CD4-positive, alpha-beta T cell (primary cell): Measurements from ENCODE around the gene CDC14A. TPM values are rescaled to one million over a fixed set of nuclear protein-coding genes. Genes with fewer than 3 reads are reported as not detected.
"Not testable (repeated sequence)": the region's sequence is repeated elsewhere in the genome, so short reads cannot be mapped to it uniquely, and the experiment has no call there.

ENCODE experiments used
- ATAC-seq: fragments of 200-7000 bp; cut with Tn5 transposase; one replicate; pipeline ENCODE4 v1.10.0; 2022; ENCODE audit warnings: mild to moderate bottlenecking; ENCODE audit not compliant: poor library complexity
- CTCF ChIA-PET: fragments of 350-600 bp; sonication (Branson Sonifier 250); formaldehyde crosslinking; loops from one replicate; lab custom pipeline; 2021; ENCODE audit warnings: antibody characterized with exemption, inconsistent platforms; lab: Charles Lee
- POLR2A ChIA-PET: fragments of 350-600 bp; sonication (Branson Sonifier 250); formaldehyde crosslinking; loops from one replicate; lab custom pipeline; 2021; ENCODE audit warnings: antibody characterized with exemption, inconsistent platforms; lab: Charles Lee
- DNase-seq, 14 experiments: peaks; one replicate each; pipeline ENCODE4 v3.0.0-alpha.2; 2013 to 2020; ENCODE audit warnings: mixed read lengths in 2 of 14
- H3K27ac ChIP-seq, 2 donors: one replicate each; pipeline versions ENCODE4 v1.5.1 to v1.7.0; 2013; ENCODE audit warnings: low read length in 2 of 2, low read depth in 1 of 2, mild to moderate bottlenecking in 1 of 2
- H3K27me3 ChIP-seq, 2 experiments: 1 replicate in 1 of 2; 2 replicates in 1 of 2; pipeline versions ENCODE4 v1.6.1 to v1.7.0; 2013; ENCODE audit warnings: low read length in 2 of 2, control low read depth in 1 of 2, mild to moderate bottlenecking in 1 of 2, moderate library complexity in 1 of 2; ENCODE audit not compliant: insufficient read depth in 2 of 2, control insufficient read depth in 1 of 2
- H3K36me3 ChIP-seq: one replicate; pipeline ENCODE4 v1.6.1; 2013; ENCODE audit warnings: low read length, control low read depth; ENCODE audit not compliant: insufficient read depth
- H3K4me1 ChIP-seq: one replicate; pipeline ENCODE4 v1.6.1; 2013; ENCODE audit warnings: low read length, control low read depth; ENCODE audit not compliant: insufficient read depth
- H3K4me3 ChIP-seq: one replicate; pipeline ENCODE4 v1.5.1; 2013; ENCODE audit warnings: mild to moderate bottlenecking, low read length, moderate library complexity
- H3K9me3 ChIP-seq, 2 experiments: 1 replicate in 1 of 2; 2 replicates in 1 of 2; pipeline versions ENCODE4 v1.6.1 to v1.7.0; 2013; ENCODE audit warnings: low read length in 2 of 2, mild to moderate bottlenecking in 2 of 2, control low read depth in 1 of 2, moderate library complexity in 1 of 2; ENCODE audit not compliant: control insufficient read depth in 1 of 2, insufficient read depth in 1 of 2
- H3K27ac Mint-ChIP-seq: one replicate; pipeline ENCODE4 v1.8.0; 2020; ENCODE audit warnings: mixed read lengths
- H3K27me3 Mint-ChIP-seq: one replicate; pipeline ENCODE4 v1.8.0; 2021; ENCODE audit warnings: mixed read lengths
- H3K36me3 Mint-ChIP-seq: one replicate; pipeline ENCODE4 v1.8.0; 2021; ENCODE audit warnings: low read depth, mixed read lengths
- H3K4me1 Mint-ChIP-seq: one replicate; pipeline ENCODE4 v1.8.0; 2021; ENCODE audit warnings: low read depth, mixed read lengths
- H3K4me3 Mint-ChIP-seq: one replicate; pipeline ENCODE4 v1.8.0; 2020; ENCODE audit warnings: mild to moderate bottlenecking, mixed read lengths
- H3K9me3 Mint-ChIP-seq: one replicate; pipeline ENCODE4 v1.8.0; 2020; ENCODE audit warnings: mixed read lengths
- intact Hi-C, 2 experiments: fragments of 100-400 bp; cut with DNase I in 1 of 2; cut with micrococcal nuclease in 1 of 2; formaldehyde crosslinking; loops; one replicate each; pipeline versions ENCODE4 v1.15.1 to v1.9.0; 2023 to 2025; cut with DNase I, micrococcal nuclease
- total RNA-seq, 174 experiments: library from RNA in 2 of 174; stranded (reverse) in 2 of 174; gene quantifications; one replicate each; pipeline ENCODE4 v1.2.3 and lab custom pipeline; 2021 to 2026
- TF ChIP-seq, protein P1 (sequence below): fragments of 200-600 bp; IDR thresholded peaks from one replicate; pipeline ENCODE4 v1.8.0; 2022; ENCODE audit warnings: antibody characterized with exemption, mild to moderate bottlenecking

CDC14A gene
- total RNA-seq, 2 experiments from 2014 or later, result 174 to 182 TPM

DNA sequence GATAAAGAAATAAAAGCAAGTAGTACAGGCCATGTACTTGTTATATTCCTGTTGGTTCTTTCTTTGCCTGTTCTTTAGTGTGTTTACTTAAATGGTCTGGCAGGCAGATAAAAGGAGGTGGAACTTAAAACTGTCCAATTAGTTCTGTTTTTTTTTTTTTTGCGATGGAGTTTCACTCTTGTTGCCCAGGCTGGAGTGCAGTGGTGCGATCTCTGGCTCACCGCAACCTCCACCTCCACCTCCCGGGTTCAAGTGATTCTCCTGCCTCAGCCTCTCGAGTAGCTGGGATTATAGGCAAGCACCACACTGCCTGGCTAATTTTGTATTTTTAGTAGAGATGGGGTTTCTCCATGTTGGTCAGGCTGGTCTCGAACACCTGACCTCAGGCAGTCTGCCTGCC lies 24.6 kb downstream of the CDC14A start:
- H3K27ac ChIP-seq, H3K4me3 ChIP-seq, H3K27me3 Mint-ChIP-seq, intact Hi-C loops, H3K9me3 Mint-ChIP-seq, H3K4me3 Mint-ChIP-seq, ATAC-seq, H3K9me3 ChIP-seq, H3K27me3 ChIP-seq, DNase-seq: not testable (repeated sequence)
- POLR2A ChIA-PET, result interaction anchor here (0.7 to 1.7 kb wide), 5 partner anchors 15 to 127 kb away, joined by 3 to 6 read pairs (median 3); partner anchors contain the start of genes CDC14A and DBT
- Histone ChIP-seq H3K4me1 (peaks cover 25% of the 10 kb centered on the region), H3K36me3 (peaks cover 57% of the 10 kb centered on the region)
- CTCF ChIA-PET, result interaction anchor here (1.4 kb wide), 1 partner anchor 12 kb away, joined by 5 read pairs; no protein-coding TSS in a partner anchor
- Mint-ChIP-seq H3K27ac (peak overlapping the region; percentile 52), H3K4me1 (peaks cover 90% of the 10 kb centered on the region), H3K36me3 (peaks cover 87% of the 10 kb centered on the region)

DNA sequence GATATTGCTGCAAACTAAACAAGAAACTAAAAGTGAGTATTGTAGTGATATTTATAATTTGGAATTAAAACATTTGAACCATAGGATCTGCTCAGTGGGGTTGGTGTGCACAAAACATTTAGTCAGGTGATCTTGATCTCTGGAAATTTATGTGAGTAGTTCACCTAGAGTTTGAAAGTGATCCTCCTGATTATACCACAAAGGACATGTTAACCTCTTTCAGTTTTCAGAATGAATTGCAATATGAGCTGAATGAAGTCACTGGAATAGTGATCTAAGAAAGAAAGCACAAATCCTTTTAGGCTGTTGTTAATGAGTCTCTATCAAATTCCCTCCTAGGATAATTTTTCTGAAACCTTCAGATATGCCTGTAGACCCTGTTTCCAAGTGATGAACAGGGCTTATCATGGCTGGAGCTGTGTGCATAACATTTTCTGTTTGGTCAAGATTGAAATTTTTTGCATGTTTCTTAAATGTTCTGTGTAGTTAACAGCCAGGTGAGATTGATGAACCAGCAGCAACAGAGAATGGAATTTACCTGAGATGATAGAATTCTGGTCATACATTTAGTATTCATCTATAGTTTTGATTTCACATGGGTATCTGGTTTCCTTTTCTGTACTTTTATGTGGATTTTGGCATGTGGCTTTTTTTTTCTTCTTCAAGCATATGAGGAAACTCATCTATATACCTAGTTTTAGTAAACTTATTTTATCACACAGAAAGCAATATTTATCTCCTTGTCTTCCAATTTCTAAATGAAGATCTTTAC lies 25.5 kb downstream of the CDC14A start:
- no peaks in the 10 kb centered on the region for H3K27me3 ChIP-seq
- ChIA-PET POLR2A (interaction anchor here (0.7 to 1.3 kb wide), 5 partner anchors 12 to 128 kb away, joined by 3 to 4 read pairs (median 3); partner anchors contain the start of genes CDC14A and DBT), CTCF (interaction anchor here (1.4 kb wide), 1 partner anchor 13 kb away, joined by 5 read pairs; no protein-coding TSS in a partner anchor)
- H3K36me3 Mint-ChIP-seq, result peaks cover 86% of the 10 kb centered on the region
- H3K4me3 ChIP-seq, result no peak overlapping the region
- ATAC-seq (peak; percentile 35), DNase-seq (peak in 1 of 14 experiments; percentile 34)
- peaks cover 7% of the 10 kb centered on the region for H3K9me3 Mint-ChIP-seq
- H3K4me3 Mint-ChIP-seq, result peak overlapping the region; percentile 50
- peak overlapping the region; percentile 52 for H3K27ac Mint-ChIP-seq
- peaks cover 55% of the 10 kb centered on the region for H3K36me3 ChIP-seq
- H3K27ac ChIP-seq, result peak overlapping the region in 1 of 2 donors; percentile 5
- intact Hi-C loops, result no loop called here
- H3K27me3 Mint-ChIP-seq, result no peaks in the 10 kb centered on the region
- TF ChIP-seq, protein P1, sequence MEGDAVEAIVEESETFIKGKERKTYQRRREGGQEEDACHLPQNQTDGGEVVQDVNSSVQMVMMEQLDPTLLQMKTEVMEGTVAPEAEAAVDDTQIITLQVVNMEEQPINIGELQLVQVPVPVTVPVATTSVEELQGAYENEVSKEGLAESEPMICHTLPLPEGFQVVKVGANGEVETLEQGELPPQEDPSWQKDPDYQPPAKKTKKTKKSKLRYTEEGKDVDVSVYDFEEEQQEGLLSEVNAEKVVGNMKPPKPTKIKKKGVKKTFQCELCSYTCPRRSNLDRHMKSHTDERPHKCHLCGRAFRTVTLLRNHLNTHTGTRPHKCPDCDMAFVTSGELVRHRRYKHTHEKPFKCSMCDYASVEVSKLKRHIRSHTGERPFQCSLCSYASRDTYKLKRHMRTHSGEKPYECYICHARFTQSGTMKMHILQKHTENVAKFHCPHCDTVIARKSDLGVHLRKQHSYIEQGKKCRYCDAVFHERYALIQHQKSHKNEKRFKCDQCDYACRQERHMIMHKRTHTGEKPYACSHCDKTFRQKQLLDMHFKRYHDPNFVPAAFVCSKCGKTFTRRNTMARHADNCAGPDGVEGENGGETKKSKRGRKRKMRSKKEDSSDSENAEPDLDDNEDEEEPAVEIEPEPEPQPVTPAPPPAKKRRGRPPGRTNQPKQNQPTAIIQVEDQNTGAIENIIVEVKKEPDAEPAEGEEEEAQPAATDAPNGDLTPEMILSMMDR, result no peak
- H3K4me1 Mint-ChIP-seq, result peaks cover 86% of the 10 kb centered on the region
- no peaks in the 10 kb centered on the region for H3K9me3 ChIP-seq
- H3K4me1 ChIP-seq, result peaks cover 30% of the 10 kb centered on the region

DNA sequence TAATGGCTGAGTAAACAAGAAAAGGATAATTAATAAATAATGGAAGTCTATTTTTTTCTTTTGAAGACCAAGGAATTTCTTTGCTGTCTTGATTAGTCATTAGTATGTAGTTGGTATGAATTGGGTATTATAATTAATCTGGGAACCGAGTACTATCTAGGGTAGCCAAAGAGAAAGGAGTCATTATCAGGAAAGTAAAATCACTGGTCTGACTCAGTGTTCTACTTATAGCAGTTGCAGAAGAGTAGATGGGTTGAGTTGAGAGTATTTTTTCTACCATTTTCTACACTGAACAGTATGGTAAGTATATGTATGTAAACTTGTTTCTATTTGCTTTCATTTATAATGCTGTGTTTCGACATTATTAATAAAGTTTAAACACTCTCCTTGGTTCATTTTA lies 26.6 kb downstream of the CDC14A start:
- no peak overlapping the region for H3K4me3 Mint-ChIP-seq
- peaks cover 36% of the 10 kb centered on the region for H3K4me1 ChIP-seq
- H3K27me3 ChIP-seq, result no peaks in the 10 kb centered on the region
- H3K27me3 Mint-ChIP-seq, result no peaks in the 10 kb centered on the region
- peaks cover 87% of the 10 kb centered on the region for H3K36me3 Mint-ChIP-seq
- intact Hi-C loops, result no loop called here
- CTCF ChIA-PET, result interaction anchor here (1.2 to 1.6 kb wide), 3 partner anchors 11 to 26 kb away, joined by 3 to 8 read pairs (median 5); no protein-coding TSS in a partner anchor
- peak overlapping the region; percentile 40 for H3K27ac Mint-ChIP-seq
- no peak for DNase-seq
- no peak for ATAC-seq
- H3K4me3 ChIP-seq, result no peak overlapping the region
- H3K36me3 ChIP-seq, result peaks cover 60% of the 10 kb centered on the region
- peaks cover 87% of the 10 kb centered on the region for H3K4me1 Mint-ChIP-seq
- POLR2A ChIA-PET, result interaction anchor here (0.6 to 0.7 kb wide), 2 partner anchors 31 to 67 kb away, joined by 3 read pairs; no protein-coding TSS in a partner anchor
- no peak overlapping the region for H3K27ac ChIP-seq
- no peaks in the 10 kb centered on the region for H3K9me3 ChIP-seq
- TF ChIP-seq, protein P1, result no peak
- H3K9me3 Mint-ChIP-seq, result peaks cover 6% of the 10 kb centered on the region
